HG03103 (cell line): ENCODE measurements around the gene SETDB1.

Experiments used
- ATAC-seq: cut with Tn5 transposase; IDR thresholded peaks from one replicate; pipeline ENCODE4 v1.9.1; 2021; ENCODE audit warnings: low read depth; ENCODE audit not compliant: unreplicated experiment

SETDB1 gene

GRCh38 chr1:150973836-150974579 lies 47.8 kb downstream of the SETDB1 start:
- peak; percentile 33 for ATAC-seq

- ATAC-seq, result peak; percentile 39
Measured at GRCh38 chr1:150974580-150975478, 48.7 kb downstream of the SETDB1 start, which contains the start of gene CERS2. Gene CERS2, minus strand, starts transcription at chr1:150974835. Its CDS starts 5,745 bp downstream, at chr1:150969090.

GRCh38 chr1:150976401-150976821 lies 50.2 kb downstream of the SETDB1 start:
- no peak for ATAC-seq

GRCh38 chr1:150976879-150977694 lies 50.9 kb downstream of the SETDB1 start:
- no peak for ATAC-seq

GRCh38 chr1:150979092-150980056 lies 53.2 kb downstream of the SETDB1 start:
- ATAC-seq, result peak; percentile 47

GRCh38 chr1:150981177-150981804 lies 55.1 kb downstream of the SETDB1 start:
- ATAC-seq, result no peak

GRCh38 chr1:150981805-150982712 lies 55.9 kb downstream of the SETDB1 start, which contains the start of gene ANXA9:
Gene ANXA9, plus strand, starts transcription at chr1:150982292. Its CDS starts 814 bp downstream, at chr1:150983106.
- ATAC-seq, result no peak

GRCh38 chr1:150985179-150985825 lies 59.1 kb downstream of the SETDB1 start:
- no peak for ATAC-seq

- no peak for ATAC-seq
Measured at GRCh38 chr1:150987924-150988323, 61.8 kb downstream of the SETDB1 start.

GRCh38 chr1:150992626-150993025 lies 66.5 kb downstream of the SETDB1 start:
- no peak for ATAC-seq

GRCh38 chr1:150994248-150994647 lies 68.1 kb downstream of the SETDB1 start:
- no peak for ATAC-seq

- ATAC-seq, result no peak
Measured at GRCh38 chr1:150995460-150995859, 69.3 kb downstream of the SETDB1 start.

GRCh38 chr1:150995896-150996295 lies 69.7 kb downstream of the SETDB1 start:
- ATAC-seq, result no peak

- ATAC-seq, result no peak
Measured at GRCh38 chr1:150997126-150997872, 71.1 kb downstream of the SETDB1 start.

- no peak for ATAC-seq
Measured at GRCh38 chr1:150997949-150998348, 71.8 kb downstream of the SETDB1 start.

GRCh38 chr1:150999051-150999674 lies 73.0 kb downstream of the SETDB1 start:
- ATAC-seq, result no peak
